ENCODE data around the gene NDUFS1.

GRCh38 chr2:206158563-206159345 lies 490 bp downstream of the NDUFS1 start:
- TF ChIP-seq EZH2phosphoT487 (IDR thresholded peaks at IDR 0.05; ENCODE audit: borderline replicate concordance, low read length) (no peak), CTCF (conservative IDR thresholded peaks at IDR 0.05; ENCODE audit: low read depth, low read length) (no peak), EZH2 (IDR thresholded peaks at IDR 0.05; ENCODE audit: low read length, unreplicated experiment) (no peak)
